Mucosa of rectum (tissue), 2 donors: ENCODE measurements around the gene FANCL.
"Not testable (repeated sequence)": the region's sequence is repeated elsewhere in the genome, so short reads cannot be mapped to it uniquely, and the experiment has no call there.

Experiments used
- H3K27ac ChIP-seq, 2 donors: one replicate each; pipeline ENCODE4 v1.7.0; 2013; ENCODE audit warnings: inconsistent platforms in 2 of 2, low read depth in 2 of 2, low read length in 2 of 2
- H3K27me3 ChIP-seq, 2 donors: one replicate each; pipeline ENCODE4 v1.7.0; 2013; ENCODE audit warnings: low read length in 2 of 2; ENCODE audit not compliant: control insufficient read depth in 2 of 2, insufficient read depth in 2 of 2
- H3K36me3 ChIP-seq, 2 donors: one replicate each; pipeline ENCODE4 v1.7.0; 2013; ENCODE audit warnings: low read length in 2 of 2; ENCODE audit not compliant: control insufficient read depth in 2 of 2, insufficient read depth in 2 of 2
- H3K4me1 ChIP-seq, 2 donors: one replicate each; pipeline ENCODE4 v1.7.0; 2013; ENCODE audit warnings: low read length in 2 of 2, mild to moderate bottlenecking in 1 of 2; ENCODE audit not compliant: control insufficient read depth in 2 of 2, insufficient read depth in 2 of 2
- H3K4me3 ChIP-seq, 2 donors: one replicate each; pipeline ENCODE4 v1.7.0; 2013; ENCODE audit warnings: low read length in 2 of 2
- H3K9ac ChIP-seq, 2 donors: one replicate each; pipeline ENCODE4 v1.7.0; 2013; ENCODE audit warnings: low read length in 2 of 2, low read depth in 1 of 2, mild to moderate bottlenecking in 1 of 2
- H3K9me3 ChIP-seq, 2 donors: one replicate each; pipeline ENCODE4 v1.7.0; 2013; ENCODE audit warnings: low read length in 2 of 2; ENCODE audit not compliant: control insufficient read depth in 2 of 2
- donor health status: healthy.
- donor health status: Normal muscosa, but diverticular disease.

The FANCL gene

GRCh38 chr2:58155160-58155778 is 85.9 kb downstream of the FANCL start:
- Histone ChIP-seq H3K4me3 (no peak overlapping the region), H3K36me3 (peaks cover 9 to 14% of the 10 kb centered on the region in 2 donors), H3K9me3 (no peaks in the 10 kb centered on the region), H3K4me1 (no peaks in the 10 kb centered on the region), H3K27me3 (no peaks in the 10 kb centered on the region), H3K27ac (no peak overlapping the region), H3K9ac (no peak overlapping the region)

- Histone ChIP-seq H3K4me3 (no peak overlapping the region), H3K9me3 (no peaks in the 10 kb centered on the region), H3K9ac (no peak overlapping the region), H3K27me3 (no peaks in the 10 kb centered on the region), H3K36me3 (peaks cover 7 to 10% of the 10 kb centered on the region in 2 donors), H3K27ac (no peak overlapping the region), H3K4me1 (no peaks in the 10 kb centered on the region)
Observed at GRCh38 chr2:58146707-58147106, 94.4 kb downstream of the FANCL start.

GRCh38 chr2:58145769-58146168 is 95.4 kb downstream of the FANCL start:
- not testable (repeated sequence) for H3K9me3 ChIP-seq, H3K4me3 ChIP-seq, H3K9ac ChIP-seq, H3K4me1 ChIP-seq, H3K27ac ChIP-seq, H3K27me3 ChIP-seq
- H3K36me3 ChIP-seq, result peaks cover 7 to 10% of the 10 kb centered on the region in 2 donors

- H3K27ac ChIP-seq, result no peak overlapping the region
- no peaks in the 10 kb centered on the region for H3K27me3 ChIP-seq
- H3K4me3 ChIP-seq, result no peak overlapping the region
- H3K36me3 ChIP-seq, result peaks cover 10 to 13% of the 10 kb centered on the region in 2 donors
- no peaks in the 10 kb centered on the region for H3K4me1 ChIP-seq
- H3K9ac ChIP-seq, result no peak overlapping the region
- H3K9me3 ChIP-seq, result no peaks in the 10 kb centered on the region
Observed at GRCh38 chr2:58140508-58141072, 100.5 kb downstream of the FANCL start.

- H3K4me1 ChIP-seq, result no peaks in the 10 kb centered on the region
- no peaks in the 10 kb centered on the region for H3K27me3 ChIP-seq
- H3K27ac ChIP-seq, result no peak overlapping the region
- H3K9me3 ChIP-seq, result no peaks in the 10 kb centered on the region
- no peak overlapping the region for H3K4me3 ChIP-seq
- H3K36me3 ChIP-seq, result peaks cover under 1 to 12% of the 10 kb centered on the region in 2 donors
- H3K9ac ChIP-seq, result no peak overlapping the region
Observed at GRCh38 chr2:58138396-58139030, 102.6 kb downstream of the FANCL start.

- Histone ChIP-seq H3K9me3 (no peaks in the 10 kb centered on the region), H3K4me1 (no peaks in the 10 kb centered on the region), H3K27me3 (no peaks in the 10 kb centered on the region), H3K4me3 (no peak overlapping the region), H3K27ac (no peak overlapping the region), H3K9ac (no peak overlapping the region), H3K36me3 (peaks cover 0 to 9% of the 10 kb centered on the region in 2 donors)
Observed at GRCh38 chr2:58137856-58138255, 103.3 kb downstream of the FANCL start.

- Histone ChIP-seq H3K4me1 (no peaks in the 10 kb centered on the region), H3K9me3 (no peaks in the 10 kb centered on the region), H3K4me3 (no peak overlapping the region), H3K27me3 (no peaks in the 10 kb centered on the region), H3K9ac (no peak overlapping the region), H3K36me3 (peaks cover 0 to 6% of the 10 kb centered on the region in 2 donors), H3K27ac (no peak overlapping the region)
Observed at GRCh38 chr2:58137221-58137620, 103.9 kb downstream of the FANCL start.

GRCh38 chr2:58135861-58136260 is 105.3 kb downstream of the FANCL start:
- H3K9ac ChIP-seq, result no peak overlapping the region
- H3K4me3 ChIP-seq, result no peak overlapping the region
- peaks cover 0 to 6% of the 10 kb centered on the region in 2 donors for H3K36me3 ChIP-seq
- H3K27me3 ChIP-seq, result no peaks in the 10 kb centered on the region
- H3K9me3 ChIP-seq, result no peaks in the 10 kb centered on the region
- H3K27ac ChIP-seq, result no peak overlapping the region
- peaks cover 0 to 2% of the 10 kb centered on the region in 2 donors for H3K4me1 ChIP-seq

- no peak overlapping the region for H3K4me3 ChIP-seq
- H3K9ac ChIP-seq, result no peak overlapping the region
- peaks cover 0 to 2% of the 10 kb centered on the region in 2 donors for H3K4me1 ChIP-seq
- no peak overlapping the region for H3K27ac ChIP-seq
- H3K36me3 ChIP-seq, result no peaks in the 10 kb centered on the region
- H3K9me3 ChIP-seq, result no peaks in the 10 kb centered on the region
- no peaks in the 10 kb centered on the region for H3K27me3 ChIP-seq
Observed at GRCh38 chr2:58133395-58133794, 107.7 kb downstream of the FANCL start.

- no peak overlapping the region for H3K9ac ChIP-seq
- H3K36me3 ChIP-seq, result no peaks in the 10 kb centered on the region
- H3K4me3 ChIP-seq, result no peak overlapping the region
- H3K4me1 ChIP-seq, result peaks cover 0 to 2% of the 10 kb centered on the region in 2 donors
- no peak overlapping the region for H3K27ac ChIP-seq
- H3K27me3 ChIP-seq, result no peaks in the 10 kb centered on the region
- no peaks in the 10 kb centered on the region for H3K9me3 ChIP-seq
Observed at GRCh38 chr2:58131191-58132011, 109.7 kb downstream of the FANCL start.
